IPS-NIHi7 (cell line): ENCODE data around the gene TMPRSS2.

ENCODE experiments used
- DNase-seq: peaks from one replicate; pipeline ENCODE4 v3.0.0; 2012; ENCODE audit warnings: mixed read lengths; ENCODE audit errors: extremely low spot score

The TMPRSS2 gene

DNA sequence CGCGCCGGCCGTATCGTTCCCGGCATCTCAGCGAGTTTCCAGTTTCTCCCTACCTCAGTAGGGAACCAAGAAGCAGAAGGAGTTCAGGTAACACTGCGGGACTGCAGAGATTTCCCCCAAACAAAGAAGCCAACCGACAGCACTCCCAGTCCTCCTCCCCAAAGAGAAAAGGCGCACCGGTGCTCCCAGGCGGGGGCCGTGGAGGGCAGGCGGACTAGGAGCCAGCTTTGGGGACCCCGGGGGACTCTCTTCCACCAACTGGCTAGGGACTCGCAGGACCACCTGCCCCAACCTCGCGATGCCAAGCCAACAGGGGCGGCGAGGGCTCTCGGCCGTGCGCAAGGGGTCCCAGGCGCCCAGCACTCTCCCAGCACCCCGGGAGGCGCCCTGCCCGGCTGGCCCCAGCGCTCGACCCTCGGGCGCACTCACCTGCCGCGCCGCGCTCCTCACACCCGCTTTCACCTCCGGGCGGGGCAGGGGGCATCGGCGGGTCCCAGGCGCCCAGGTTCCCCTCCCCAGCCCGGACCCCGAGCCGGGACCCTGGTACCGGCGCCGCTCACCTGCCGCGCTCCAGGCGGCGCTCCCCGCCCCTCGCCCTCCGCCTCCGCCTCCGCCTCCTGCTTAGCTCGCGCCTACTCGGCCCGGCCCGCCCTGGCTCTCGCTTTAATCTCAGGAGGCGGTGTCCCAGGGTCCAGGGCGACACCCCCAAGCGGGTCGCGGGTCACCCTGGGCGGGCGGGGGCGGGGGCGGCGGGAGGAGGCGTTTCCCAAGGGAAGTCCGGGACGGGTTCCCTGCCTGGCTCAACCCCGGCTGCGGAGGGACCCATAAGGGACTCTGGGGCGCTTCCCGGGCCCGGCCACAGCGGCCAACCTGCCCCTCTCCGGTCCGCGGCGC lies at the start of gene TMPRSS2:
Gene TMPRSS2, minus strand, starts transcription at position 638 of the 894 bp plus-strand sequence. CDS start 10,025 bp downstream, outside the sequence.
- DNase-seq = peak; percentile 72

DNA sequence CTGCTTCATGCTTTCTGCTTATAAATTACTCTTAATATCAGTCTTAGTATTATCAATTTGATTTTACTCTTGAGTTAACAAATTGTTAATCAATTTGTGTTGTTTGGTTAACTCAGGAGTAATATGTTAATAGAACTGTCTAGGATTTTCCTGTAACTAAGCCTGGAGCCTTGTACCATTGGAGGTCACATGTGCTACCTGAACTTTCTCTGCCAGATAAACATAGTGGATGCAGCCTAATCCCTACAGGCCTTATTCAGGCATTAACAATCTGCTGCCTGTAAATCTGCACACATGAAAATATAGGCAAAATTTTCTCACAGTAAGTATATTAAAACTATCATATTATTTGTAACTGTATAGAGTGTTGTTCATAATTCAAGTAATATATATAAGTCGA lies 47.1 kb upstream of the TMPRSS2 start:
- no peak for DNase-seq

DNA sequence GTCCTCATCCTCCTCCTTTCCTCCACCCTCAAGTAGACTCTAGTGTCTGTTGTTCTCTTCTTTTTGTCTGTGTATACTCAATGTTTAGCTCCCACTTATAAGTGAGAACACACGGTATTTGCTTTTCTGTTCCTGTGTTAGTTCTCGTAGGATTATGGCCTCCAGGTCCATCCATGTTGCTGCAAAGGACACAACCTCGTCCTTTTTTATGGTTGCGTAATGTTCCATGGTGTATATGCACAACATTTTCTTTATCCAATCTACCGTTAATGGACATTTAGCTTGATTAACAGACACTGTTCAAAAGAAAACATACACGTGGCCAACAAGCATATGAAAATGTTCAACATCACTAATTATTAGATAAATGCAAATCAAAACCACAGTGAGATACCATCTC lies 44.3 kb upstream of the TMPRSS2 start:
- no peak for DNase-seq

DNA sequence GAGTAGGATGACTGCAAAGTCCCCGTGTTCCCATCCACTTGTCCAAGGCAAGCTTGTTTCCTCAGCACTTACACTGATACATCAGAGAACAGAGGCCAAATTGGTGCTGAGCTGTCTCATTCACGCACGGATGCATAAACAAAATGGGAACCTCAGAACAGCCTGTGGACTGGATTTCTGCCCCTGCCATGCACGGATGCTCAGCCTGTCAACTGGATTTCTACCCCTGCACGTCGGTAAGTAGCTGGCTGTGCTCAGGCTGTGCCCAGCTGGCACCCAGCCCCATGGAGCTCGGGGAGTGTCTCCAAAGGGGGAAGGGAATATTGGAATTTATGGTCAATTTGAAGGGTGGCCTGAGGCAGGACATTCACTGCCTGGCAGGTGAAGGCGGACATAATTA lies 40.8 kb upstream of the TMPRSS2 start:
- DNase-seq = no peak

DNA sequence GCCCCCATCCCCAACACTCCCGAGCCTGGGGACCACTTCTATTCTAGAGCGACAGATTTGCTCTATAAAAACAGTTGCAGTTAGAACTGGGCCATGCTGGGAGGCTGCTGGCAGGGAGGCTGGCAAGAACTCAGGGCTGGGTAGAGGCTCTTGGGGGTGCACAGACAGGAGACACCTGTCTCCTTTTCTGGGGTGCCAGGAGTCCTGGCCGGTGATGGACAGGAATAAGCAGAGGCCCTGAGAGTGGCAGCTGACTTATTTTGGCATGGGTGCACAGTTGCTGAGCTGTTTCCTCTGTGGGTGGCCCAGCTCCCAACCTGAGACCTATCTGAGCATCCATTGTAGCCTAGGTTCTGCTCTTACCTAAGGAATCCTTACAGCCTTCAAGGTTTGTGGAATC lies 39.2 kb upstream of the TMPRSS2 start:
- DNase-seq = no peak

DNA sequence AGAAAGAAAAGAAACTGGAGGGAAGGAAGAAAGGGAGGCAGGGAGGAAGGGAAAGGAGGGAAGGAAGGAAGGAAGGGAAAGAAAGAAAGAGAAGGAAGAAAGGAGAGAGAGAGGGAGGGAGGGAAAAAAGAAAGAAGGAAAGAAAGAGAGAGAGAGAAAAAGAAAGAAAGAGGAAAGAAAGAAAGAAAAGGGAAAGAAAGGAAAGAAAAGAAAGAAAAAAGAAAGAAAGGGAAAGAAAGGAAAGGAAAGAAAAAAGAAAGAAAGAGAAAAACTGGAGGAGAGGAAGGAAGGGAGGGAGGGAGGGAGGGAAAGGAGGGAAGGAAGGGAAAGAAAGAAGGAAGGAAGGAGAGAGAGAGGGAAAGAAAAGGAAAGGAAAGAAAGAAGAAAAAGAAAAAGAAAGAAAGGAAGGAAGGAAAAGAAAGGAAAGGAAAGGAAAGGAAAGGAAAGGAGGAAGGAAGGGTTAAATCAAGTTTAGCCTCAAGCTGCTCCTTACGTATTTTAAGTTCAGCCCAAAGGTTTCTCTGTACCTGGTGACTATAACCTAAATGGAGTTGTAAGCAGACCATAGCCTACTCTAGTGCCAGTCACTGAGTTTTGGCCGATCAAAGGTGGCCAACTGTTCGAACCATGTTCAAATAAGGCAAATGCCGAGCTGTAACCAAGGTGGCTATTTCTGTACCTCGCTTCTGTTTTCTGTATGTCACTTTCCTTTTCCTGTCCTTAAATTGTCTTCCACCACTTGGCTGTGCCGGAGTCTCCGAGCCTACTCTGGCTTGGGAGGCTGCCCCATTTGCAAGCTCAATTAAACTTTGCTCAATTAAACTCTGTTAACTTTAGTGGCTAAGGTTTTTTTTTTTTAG lies 37.8 kb upstream of the TMPRSS2 start:
- no peak for DNase-seq

DNA sequence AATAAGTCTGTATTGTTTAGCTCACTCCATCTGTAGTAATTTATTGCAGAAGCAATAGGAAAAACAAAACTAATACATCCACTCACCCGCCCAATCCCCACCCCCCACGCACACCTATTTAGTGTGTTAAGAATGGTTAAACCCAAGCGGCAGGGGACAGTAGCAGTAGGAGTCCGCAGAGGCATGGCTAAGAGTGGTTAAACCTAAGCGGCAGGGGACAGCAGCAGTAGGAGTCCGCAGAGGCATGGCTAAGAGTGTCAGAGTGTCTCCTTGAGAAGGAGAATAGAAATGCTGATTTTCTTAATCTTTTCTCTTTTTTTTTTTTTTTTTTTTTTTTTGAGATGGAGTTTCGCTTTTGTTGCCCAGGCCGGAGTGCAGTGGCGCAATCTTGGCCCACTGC lies 34.8 kb upstream of the TMPRSS2 start:
- no peak for DNase-seq

DNA sequence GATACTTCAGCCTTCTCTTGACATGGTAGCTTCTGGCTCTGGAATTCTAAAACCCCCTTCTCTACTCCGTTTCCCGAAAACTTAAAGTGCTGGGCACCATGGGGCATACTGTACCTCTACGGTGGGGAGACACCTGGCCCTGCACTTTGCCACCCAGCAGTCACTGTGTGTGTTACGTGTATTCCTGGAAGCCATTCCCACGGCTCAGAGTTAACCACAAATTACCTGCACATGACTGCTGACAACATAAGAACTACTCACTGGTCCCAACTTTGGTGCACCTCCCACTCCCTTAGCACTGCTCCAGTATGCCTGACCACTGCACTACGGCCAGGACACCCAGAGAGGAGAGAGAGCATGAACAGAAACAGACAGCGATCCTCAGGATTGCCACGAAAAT lies 29.4 kb upstream of the TMPRSS2 start:
- DNase-seq = no peak

DNA sequence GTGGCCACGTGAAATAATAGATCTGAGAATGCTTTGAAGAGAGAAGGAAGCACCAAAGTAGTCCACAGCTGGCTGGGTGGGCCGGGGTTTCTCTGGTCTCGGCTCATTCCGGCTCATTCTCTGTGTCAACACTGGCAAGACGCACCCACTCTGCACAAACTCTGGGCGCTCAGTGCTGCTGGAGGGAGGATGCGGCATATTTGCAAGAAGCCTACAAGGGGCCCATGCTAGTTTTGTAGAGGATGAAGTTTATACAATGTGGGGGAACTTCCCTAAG lies 28.8 kb upstream of the TMPRSS2 start:
- no peak for DNase-seq

DNA sequence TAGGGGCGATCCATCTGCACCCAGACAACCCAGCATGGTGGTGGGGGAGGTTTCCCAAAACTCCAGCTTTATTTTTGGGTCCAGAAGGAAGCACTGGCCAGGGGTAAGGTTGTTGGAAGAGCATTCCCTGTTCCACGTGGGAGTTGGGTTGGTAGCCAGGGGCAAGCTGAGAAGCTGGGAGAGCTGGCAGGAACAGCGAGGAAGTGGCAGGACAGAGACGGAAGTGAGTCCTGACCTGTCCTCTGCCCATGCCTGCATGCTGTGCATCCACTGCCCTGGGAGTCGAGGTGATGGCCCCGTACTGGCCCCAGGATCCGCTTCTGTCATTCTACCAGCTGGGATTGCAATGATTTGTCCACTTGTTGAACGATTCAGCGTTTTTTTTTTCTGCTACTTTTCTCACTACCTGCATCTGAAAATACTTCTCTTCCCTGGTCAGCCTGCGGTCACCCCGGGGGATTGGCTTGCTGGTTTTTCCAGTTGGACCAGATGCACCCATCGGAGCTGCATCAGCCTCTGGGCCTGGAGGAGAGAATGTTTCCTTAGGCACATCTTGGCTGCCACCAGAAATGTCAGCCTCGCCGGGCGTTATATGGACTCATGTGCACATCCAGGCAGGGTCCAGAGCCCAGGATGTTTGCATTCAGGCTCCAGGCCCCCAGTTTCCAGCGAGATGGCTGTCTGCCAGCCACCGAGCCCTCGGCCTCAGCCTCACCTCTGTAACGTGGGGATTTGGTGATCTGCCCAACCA lies 28.3 kb upstream of the TMPRSS2 start:
- DNase-seq = no peak

DNA sequence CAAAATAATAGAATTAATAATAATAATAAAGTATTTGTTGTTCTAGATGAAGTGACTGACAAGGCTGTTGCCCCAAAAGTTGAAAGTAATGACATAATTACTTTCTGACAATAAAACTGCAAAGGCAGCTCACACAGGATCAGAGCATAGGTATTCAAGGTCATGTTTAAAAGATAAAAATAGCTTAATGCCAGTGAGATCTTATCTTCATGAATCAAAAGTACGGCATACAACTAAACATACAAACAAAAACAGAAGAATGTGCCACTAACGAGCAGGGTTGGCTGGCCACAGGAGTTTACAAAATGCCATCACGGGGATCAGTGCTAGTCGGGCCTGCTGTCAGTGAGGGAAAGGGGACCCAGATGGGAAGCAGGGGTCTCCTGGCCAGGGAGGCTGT lies 22.4 kb upstream of the TMPRSS2 start:
- DNase-seq = no peak

DNA sequence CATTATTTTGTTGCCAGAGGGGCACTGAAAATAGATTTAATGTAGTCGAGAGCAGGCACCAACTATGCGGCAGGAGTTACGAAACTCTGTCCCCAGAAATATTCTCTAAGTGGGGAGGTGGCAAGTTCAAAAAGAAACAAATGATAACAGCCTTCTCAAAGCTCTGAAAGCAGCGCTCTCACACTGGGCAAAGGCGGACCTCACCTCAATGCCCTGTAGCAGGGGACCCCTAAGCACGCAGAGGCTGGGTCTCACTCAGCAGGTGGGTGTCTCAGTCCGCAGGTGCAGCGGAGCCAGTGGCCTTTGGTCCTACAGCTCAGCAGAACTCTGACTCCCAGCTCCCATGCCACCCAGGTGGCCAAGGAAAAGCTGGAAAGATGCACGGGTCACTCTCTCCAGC lies 21.8 kb upstream of the TMPRSS2 start:
- no peak for DNase-seq

DNA sequence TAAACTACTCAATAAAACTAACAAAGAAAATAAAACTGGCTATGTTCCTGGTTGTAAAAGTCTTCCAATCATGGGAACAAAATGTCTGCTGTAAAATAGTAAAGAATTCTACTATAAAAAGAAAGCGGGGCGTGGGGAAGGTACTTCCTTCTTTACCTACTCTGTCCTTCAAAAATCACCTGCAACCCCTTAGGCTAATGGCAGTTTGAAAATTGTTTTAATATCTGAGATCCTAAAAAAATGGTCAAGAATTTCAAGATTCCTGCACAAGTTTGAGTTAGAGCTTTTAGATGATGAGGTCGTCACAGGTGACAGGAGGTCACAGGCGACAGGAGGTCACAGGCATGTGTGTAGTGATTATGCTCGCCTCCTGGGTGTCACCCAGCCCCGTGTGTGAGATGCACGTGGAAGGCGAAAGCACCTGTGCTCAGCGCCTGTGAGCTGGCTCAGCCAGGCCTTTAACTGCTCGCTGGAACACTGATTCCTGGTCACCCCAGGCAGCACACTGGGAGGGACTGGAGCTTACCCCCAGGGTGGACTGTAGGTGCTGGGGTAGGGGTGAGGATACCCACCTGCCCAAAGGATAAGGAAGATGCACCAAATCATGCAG lies 18.6 kb upstream of the TMPRSS2 start:
- no peak for DNase-seq

DNA sequence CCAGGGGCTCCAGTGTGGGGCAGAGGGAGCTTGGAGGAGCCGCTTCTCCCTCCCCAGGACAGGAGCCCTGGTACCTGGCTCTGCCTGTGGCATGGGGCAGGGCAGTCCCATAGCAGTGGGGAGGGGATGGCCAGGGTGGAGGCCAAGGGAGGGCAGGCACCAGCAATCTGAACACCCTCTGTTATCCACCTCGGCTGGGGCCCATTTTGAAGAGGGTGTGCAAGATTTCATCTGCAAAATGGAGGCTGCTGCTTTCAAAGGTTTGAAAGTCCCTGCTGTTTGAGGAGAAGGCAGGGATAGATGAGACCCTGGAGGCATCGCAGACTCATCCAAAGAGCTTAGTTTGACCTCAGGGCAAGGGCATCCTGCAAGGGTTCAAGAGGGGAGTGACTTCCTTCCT lies 15.2 kb upstream of the TMPRSS2 start:
- no peak for DNase-seq

DNA sequence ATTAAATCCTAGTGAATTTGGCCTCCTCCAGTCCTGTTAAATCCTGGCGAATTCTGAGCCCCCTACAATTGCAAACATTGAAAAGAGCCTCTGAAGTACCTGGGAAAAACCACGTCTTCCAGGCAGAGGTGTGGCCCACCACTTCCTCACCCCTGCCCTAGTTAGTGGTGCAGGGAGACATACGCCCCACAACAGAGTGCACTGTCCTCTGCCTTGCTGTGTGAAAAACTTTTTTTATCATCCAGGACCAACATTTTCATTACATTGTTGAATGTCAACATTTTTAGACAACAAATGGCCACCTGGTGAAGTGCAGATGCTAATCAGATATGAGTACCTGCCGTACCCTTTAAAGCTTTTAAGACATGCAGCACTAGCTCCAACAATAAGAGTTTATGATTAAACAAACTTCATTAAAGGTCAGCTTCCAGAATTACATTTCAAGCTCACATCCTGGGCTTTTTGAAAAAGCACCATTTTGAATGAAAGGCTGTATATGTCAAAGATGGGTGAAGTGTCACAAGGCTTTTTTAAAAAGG lies 13.6 kb upstream of the TMPRSS2 start:
- DNase-seq = no peak

DNA sequence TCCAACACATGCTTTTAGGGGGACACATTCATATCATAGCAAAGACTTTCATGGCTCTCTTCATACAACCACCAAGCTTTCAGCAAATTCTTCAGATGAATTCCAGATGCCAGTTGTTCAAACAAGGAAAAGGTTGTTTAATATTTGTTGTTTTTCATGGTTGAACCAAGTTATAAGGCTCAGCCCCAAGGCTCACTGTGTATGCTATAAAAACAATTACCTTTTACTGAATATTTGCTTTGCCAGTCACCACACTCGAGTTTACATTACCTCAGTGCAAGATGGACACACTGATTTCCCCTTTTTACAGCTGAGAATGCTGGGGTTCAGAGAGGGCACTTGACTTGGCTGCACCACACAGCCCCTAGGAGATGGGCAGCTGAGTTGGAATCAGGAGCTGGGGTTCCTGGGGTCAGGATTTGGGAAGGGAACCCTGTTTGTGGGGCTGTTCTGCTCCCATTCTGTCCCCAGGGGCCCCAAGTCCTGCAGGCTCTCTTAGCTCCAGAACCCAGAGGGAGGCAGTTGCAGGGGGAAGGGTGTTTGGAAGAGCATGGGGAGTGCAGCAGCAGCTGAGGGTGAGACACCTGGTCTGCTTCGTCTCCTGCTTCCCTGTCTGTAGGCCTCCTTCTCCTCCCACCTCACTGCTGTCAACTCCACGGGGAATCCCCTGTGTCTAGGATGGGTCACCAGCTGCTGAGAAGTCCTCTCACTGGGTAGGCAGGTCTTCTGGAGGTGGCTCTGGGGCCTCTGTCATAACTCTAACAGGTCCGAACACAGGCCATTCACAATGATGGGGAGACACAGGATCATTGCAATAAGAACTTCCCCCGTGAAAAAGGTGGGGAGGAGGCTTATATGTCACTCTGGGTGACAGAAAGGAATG lies 12.8 kb upstream of the TMPRSS2 start:
- DNase-seq = no peak

DNA sequence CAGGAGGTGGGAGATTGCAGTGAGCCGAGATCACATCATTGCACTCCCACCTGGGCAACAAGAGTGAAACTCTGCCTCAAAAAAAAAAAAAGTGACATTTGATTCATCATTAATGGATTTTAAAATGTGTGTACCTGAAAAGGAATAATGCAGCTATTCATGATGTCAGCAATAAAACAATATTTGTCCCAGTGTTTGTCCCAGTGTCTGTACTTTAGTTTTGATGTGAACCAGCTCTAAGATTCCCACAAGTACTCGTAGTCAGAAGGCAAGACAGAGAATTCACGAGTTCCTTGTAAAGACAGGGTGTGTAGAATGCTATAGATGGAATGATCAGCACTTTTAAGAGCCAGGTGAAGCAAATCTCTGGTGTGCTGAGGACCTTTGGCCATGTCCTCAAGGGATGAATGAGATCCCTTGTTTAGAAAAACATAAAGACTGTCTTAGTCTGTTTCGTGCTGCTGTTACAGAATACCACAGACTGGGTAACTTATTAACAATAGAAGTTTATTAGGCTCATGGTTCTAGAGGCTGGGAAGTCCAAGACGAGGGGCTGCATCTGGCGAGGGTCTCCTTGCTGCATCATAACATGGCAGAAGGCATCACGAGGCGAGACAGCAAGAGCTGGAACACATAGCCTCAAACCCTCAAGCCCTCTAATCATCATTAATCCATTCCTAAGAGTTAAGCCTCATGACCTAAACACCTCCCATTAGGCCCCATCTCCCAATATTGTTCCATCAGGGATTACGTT lies 12.0 kb upstream of the TMPRSS2 start:
- no peak for DNase-seq

DNA sequence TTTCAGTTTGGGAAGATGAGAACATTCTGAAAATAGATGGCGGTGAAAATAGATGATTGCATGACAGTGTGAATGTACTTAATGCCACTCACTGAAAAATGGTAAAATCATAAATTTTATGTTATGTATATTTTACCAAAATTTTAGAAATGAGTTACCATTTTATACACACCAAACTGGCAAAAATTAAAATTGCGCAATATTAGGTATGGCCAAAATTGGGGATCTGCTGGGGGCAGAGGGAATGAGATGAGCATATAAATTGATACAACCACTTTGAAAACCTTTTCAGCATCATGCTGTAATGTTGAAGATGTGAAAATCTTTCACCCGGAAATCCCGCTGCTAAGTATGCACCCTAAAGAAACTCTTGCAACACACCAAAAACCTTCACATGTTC lies 10.8 kb upstream of the TMPRSS2 start:
- DNase-seq = no peak

DNA sequence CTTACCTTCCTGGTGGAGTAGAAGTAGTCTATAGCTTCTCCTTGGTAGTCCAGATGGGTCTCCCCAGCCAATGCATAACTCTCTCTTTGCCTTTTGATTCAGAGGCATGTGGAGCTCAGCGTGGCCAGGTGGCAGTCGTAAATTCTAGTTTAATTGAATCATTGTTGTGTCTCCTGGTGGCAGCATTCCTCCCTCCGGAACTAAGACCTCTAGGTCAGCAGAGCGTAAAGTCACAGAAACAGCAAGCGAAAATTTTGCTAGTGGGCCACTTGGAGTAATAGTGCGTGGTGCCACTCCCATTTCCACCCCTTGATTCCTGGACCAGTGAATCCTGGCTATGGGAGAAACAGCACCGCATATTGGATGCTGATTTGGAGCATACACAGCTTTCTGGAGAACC lies 3.9 kb upstream of the TMPRSS2 start:
- no peak for DNase-seq

DNA sequence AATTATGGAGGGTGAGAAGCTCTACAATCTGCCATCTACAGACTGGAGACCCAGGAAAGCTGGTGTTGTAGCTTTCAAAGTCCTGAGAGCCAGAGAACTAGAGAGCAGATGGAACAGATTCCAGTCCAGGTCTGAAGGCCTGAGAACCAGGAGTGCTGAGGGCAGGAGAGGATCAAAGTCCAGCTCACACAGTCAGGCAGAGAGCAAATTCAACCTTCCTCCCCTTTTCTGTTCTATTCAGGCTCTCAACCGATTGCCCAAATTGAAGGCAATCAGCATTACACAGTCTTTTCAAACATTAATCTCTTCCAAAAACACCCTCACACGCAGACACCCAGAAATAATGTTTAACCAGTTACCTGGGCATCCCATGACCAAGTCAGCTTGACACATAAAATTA lies 2.5 kb upstream of the TMPRSS2 start:
- no peak for DNase-seq
